ENCODE measurements around the gene RDX.

DNA sequence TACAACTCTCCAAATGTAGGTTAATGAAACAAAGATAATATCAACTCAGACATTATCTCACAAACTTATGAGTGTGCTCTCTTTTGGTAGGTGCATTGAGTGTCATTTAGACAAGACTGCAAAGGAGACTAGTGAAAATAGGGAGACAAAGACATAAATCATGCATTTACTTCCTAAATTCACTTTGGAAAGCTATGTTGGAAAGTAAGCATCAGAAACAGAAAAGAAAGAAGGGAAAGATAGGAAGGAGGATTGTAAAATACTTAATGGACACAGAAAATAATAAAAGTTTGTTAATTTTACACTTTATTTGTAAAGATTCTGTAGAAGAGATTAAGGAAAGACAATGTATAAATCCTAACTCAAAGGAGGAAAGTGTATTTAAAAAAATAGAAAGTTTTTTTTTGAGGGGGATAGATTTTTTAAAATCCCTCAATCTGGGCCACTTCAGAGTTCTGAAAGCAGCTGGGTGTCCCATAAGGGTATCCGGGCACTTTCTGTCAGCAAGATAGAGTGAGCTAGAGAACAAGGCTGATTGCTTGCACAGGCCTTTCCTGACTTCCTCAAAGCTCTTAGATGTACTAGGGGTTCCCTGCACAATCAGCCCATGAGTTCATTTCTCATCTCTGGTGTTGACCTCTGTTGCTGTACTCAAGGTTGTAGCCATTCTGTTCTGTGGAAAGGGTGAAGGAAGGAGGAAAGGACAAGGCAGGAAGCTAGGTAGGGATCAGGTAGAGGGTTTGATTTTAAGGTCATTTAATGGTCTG lies 22.4 kb upstream of the RDX start:
- TF ChIP-seq, protein P1, sequence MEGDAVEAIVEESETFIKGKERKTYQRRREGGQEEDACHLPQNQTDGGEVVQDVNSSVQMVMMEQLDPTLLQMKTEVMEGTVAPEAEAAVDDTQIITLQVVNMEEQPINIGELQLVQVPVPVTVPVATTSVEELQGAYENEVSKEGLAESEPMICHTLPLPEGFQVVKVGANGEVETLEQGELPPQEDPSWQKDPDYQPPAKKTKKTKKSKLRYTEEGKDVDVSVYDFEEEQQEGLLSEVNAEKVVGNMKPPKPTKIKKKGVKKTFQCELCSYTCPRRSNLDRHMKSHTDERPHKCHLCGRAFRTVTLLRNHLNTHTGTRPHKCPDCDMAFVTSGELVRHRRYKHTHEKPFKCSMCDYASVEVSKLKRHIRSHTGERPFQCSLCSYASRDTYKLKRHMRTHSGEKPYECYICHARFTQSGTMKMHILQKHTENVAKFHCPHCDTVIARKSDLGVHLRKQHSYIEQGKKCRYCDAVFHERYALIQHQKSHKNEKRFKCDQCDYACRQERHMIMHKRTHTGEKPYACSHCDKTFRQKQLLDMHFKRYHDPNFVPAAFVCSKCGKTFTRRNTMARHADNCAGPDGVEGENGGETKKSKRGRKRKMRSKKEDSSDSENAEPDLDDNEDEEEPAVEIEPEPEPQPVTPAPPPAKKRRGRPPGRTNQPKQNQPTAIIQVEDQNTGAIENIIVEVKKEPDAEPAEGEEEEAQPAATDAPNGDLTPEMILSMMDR (conservative IDR thresholded peaks at IDR 0.05 in 1 of 2, IDR thresholded peaks at IDR 0.05 in 1 of 2; ENCODE audit: low read depth in 1 of 2, low read length in 2 of 2), result no peak
- no peak for TF ChIP-seq EZH2 (IDR thresholded peaks at IDR 0.05; ENCODE audit: low read length, missing control alignments)

Measured in fibroblast of lung (primary cell).